DND-41 (cell line): Measurements from ENCODE around the gene PRR16.

Experiments used
- ATAC-seq: fragments of 200-7000 bp; cut with Tn5 transposase; 3 replicates; pipeline ENCODE4 v1.9.1; 2021; ENCODE audit warnings: low read depth; ENCODE audit not compliant: insufficient read depth
- DNase-seq: peaks from one replicate; pipeline ENCODE4 v3.0.0-alpha.2; 2020
- H2AFZ ChIP-seq: 2 replicates; pipeline ENCODE4 v1.6.0; 2012; ENCODE audit warnings: low read depth, low read length
- H3K27ac ChIP-seq: 2 replicates; pipeline ENCODE4 v1.5.1; 2012; ENCODE audit warnings: low read length, inconsistent platforms
- H3K27me3 ChIP-seq: fragments of 200-600 bp; sonication (generic); 2 replicates; pipeline ENCODE4 v1.6.0; 2012; ENCODE audit warnings: low read length, mild to moderate bottlenecking, inconsistent platforms; ENCODE audit not compliant: insufficient read depth, poor library complexity
- H3K36me3 ChIP-seq: 2 replicates; pipeline ENCODE4 v1.5.1; 2012; ENCODE audit warnings: low read length, inconsistent platforms; ENCODE audit not compliant: insufficient read depth
- H3K4me1 ChIP-seq: 2 replicates; pipeline ENCODE4 v1.5.1; 2012; ENCODE audit warnings: mild to moderate bottlenecking, low read length; ENCODE audit not compliant: insufficient read depth
- H3K4me2 ChIP-seq: 2 replicates; pipeline ENCODE4 v1.6.0; 2012; ENCODE audit warnings: mild to moderate bottlenecking, moderate library complexity, low read length, inconsistent platforms; ENCODE audit not compliant: insufficient read depth
- H3K4me3 ChIP-seq, 2 experiments: fragments of 200-600 bp in 1 of 2; shearing (Covaris generic) in 1 of 2; 2 replicates each; pipeline ENCODE4 v1.5.1; 2012 to 2016; ENCODE audit warnings: inconsistent platforms in 2 of 2, low read length in 2 of 2, mild to moderate bottlenecking in 2 of 2, low read depth in 1 of 2, moderate library complexity in 1 of 2
- H3K79me2 ChIP-seq: 2 replicates; pipeline ENCODE4 v1.6.0; 2012; ENCODE audit warnings: low read length, inconsistent platforms; ENCODE audit not compliant: insufficient read depth
- H3K9ac ChIP-seq: 2 replicates; pipeline ENCODE4 v1.6.0; 2012; ENCODE audit warnings: low read depth, mild to moderate bottlenecking, inconsistent platforms, low read length, moderate library complexity
- H3K9me3 ChIP-seq: 2 replicates; pipeline ENCODE4 v1.5.1; 2012; ENCODE audit warnings: low read length, moderate library complexity, mild to moderate bottlenecking, inconsistent platforms; ENCODE audit not compliant: insufficient read depth, severe bottlenecking
- H4K20me1 ChIP-seq: 2 replicates; pipeline ENCODE4 v1.6.0; 2012; ENCODE audit warnings: low read length; ENCODE audit not compliant: insufficient read depth
- CTCF ChIP-seq: IDR thresholded peaks from 2 replicates; pipeline ENCODE4 v1.5.1; 2012; ENCODE audit warnings: borderline replicate concordance, low read length, moderate library complexity, mild to moderate bottlenecking; ENCODE audit not compliant: poor library complexity, severe bottlenecking; ENCODE audit errors: extremely low read depth
- EZH2 ChIP-seq: IDR thresholded peaks from 3 replicates; pipeline ENCODE4 v1.6.1; 2012; ENCODE audit warnings: borderline replicate concordance, low read depth, mild to moderate bottlenecking, moderate library complexity, low read length, inconsistent platforms; ENCODE audit not compliant: severe bottlenecking

Gene PRR16

GRCh38 chr5:120451445-120451844 lies 12.7 kb upstream of the PRR16 start:
- DNase-seq (no peak), ATAC-seq (no peak)
- peaks cover 13% of the 10 kb centered on the region for H3K4me1 ChIP-seq
- H3K9me3 ChIP-seq = peaks cover 6% of the 10 kb centered on the region
- H3K9ac ChIP-seq = no peak overlapping the region
- no peak overlapping the region for H2AFZ ChIP-seq
- H3K27ac ChIP-seq = no peak overlapping the region
- H3K4me2 ChIP-seq = no peak overlapping the region
- no peaks in the 10 kb centered on the region for H3K36me3 ChIP-seq
- no peak overlapping the region for H3K4me3 ChIP-seq
- no peaks in the 10 kb centered on the region for H4K20me1 ChIP-seq
- no peak for TF ChIP-seq CTCF
- H3K79me2 ChIP-seq = no peaks in the 10 kb centered on the region
- no peaks in the 10 kb centered on the region for H3K27me3 ChIP-seq

- H3K4me3 ChIP-seq = no peak overlapping the region
- H3K4me1 ChIP-seq = 0 out of 2 replicates have a peak, but pooled peaks cover 2% of the 10 kb centered on the region
- H4K20me1 ChIP-seq = no peaks in the 10 kb centered on the region
- no peak for ATAC-seq
- H3K9me3 ChIP-seq = peaks cover 6% of the 10 kb centered on the region
- no peak for DNase-seq
- H3K4me2 ChIP-seq = no peak overlapping the region
- H3K36me3 ChIP-seq = no peaks in the 10 kb centered on the region
- TF ChIP-seq CTCF (no peak), EZH2 (no peak)
- no peak overlapping the region for H2AFZ ChIP-seq
- H3K9ac ChIP-seq = no peak overlapping the region
- no peaks in the 10 kb centered on the region for H3K79me2 ChIP-seq
- no peaks in the 10 kb centered on the region for H3K27me3 ChIP-seq
- H3K27ac ChIP-seq = no peak overlapping the region
Observed at GRCh38 chr5:120452471-120452870, 11.6 kb upstream of the PRR16 start.

- Histone ChIP-seq H3K9me3 (peaks cover 6% of the 10 kb centered on the region), H3K4me3 (no peak overlapping the region), H3K36me3 (no peaks in the 10 kb centered on the region), H3K4me1 (no peaks in the 10 kb centered on the region), H3K27ac (no peak overlapping the region), H3K79me2 (no peaks in the 10 kb centered on the region), H4K20me1 (no peaks in the 10 kb centered on the region), H3K9ac (no peak overlapping the region), H3K27me3 (no peaks in the 10 kb centered on the region), H3K4me2 (no peak overlapping the region), H2AFZ (no peak overlapping the region)
- no peak for TF ChIP-seq EZH2
- no peak for TF ChIP-seq CTCF
- DNase-seq = no peak
- ATAC-seq = no peak; the same call in 2 of the 3 replicates
Observed at GRCh38 chr5:120454094-120454798, 9.9 kb upstream of the PRR16 start.
